Mesodermal cell (in vitro differentiated cells): Measurements from ENCODE around the gene PLG.
"Not testable (repeated sequence)": the region's sequence is repeated elsewhere in the genome, so short reads cannot be mapped to it uniquely, and the experiment has no call there.

Source experiments
- H3K27ac ChIP-seq: 2 replicates; pipeline ENCODE4 v1.7.0; 2013; ENCODE audit warnings: mild to moderate bottlenecking, low read depth, low read length, moderate library complexity; ENCODE audit not compliant: severe bottlenecking
- H3K36me3 ChIP-seq: 2 replicates; pipeline ENCODE4 v1.7.1; 2013; ENCODE audit warnings: mild to moderate bottlenecking, low read length, moderate library complexity; ENCODE audit not compliant: control insufficient read depth, insufficient read depth
- H3K4me1 ChIP-seq: one replicate; pipeline ENCODE4 v1.7.1; 2013; ENCODE audit warnings: mild to moderate bottlenecking, low read length; ENCODE audit not compliant: insufficient read depth, control insufficient read depth, poor library complexity, severe bottlenecking
- H3K4me3 ChIP-seq: 2 replicates; pipeline ENCODE4 v1.7.0; 2013; ENCODE audit warnings: low read length, control low read depth, mild to moderate bottlenecking; ENCODE audit not compliant: insufficient read depth, poor library complexity, severe bottlenecking; ENCODE audit errors: extremely low read depth
- H3K9me3 ChIP-seq: 2 replicates; pipeline ENCODE4 v1.7.1; 2013; ENCODE audit warnings: mild to moderate bottlenecking, low read length, moderate library complexity; ENCODE audit not compliant: control insufficient read depth
- WGBS, 2 experiments: methylation state at CpG; one replicate each; pipeline ENCODE4 v1.1.5; 2013; ENCODE audit warnings: missing lambda C conversion rate in 2 of 2; ENCODE audit not compliant: insufficient coverage in 2 of 2; 5-methylcytosine and 5-hydroxymethylcytosine counted together

The PLG gene

GRCh38 chr6:160704688-160705087 lies 2.6 kb downstream of the PLG start:
- not testable (repeated sequence) for H3K4me3 ChIP-seq, H3K27ac ChIP-seq, H3K4me1 ChIP-seq, H3K9me3 ChIP-seq, H3K36me3 ChIP-seq
- WGBS, 2 experiments, result 85 to 97% methylated on average over 3 to 4 of the region's 7 CpGs

- H3K4me3 ChIP-seq, H3K36me3 ChIP-seq, H3K27ac ChIP-seq, H3K4me1 ChIP-seq, H3K9me3 ChIP-seq: not testable (repeated sequence)
Observed at GRCh38 chr6:160708993-160709392, 6.9 kb downstream of the PLG start.

- Histone ChIP-seq H3K9me3 (no peaks in the 10 kb centered on the region), H3K4me3 (no peak overlapping the region), H3K4me1 (no peaks in the 10 kb centered on the region), H3K36me3 (no peaks in the 10 kb centered on the region), H3K27ac (peak overlapping the region; percentile 71)
- 96 to 100% methylated on average over 1 to 3 of the region's 5 CpGs for WGBS, 2 experiments
Observed at GRCh38 chr6:160714731-160715316, 12.8 kb downstream of the PLG start.

GRCh38 chr6:160730911-160731310 lies 28.9 kb downstream of the PLG start:
- no peak overlapping the region for H3K4me3 ChIP-seq
- H3K9me3 ChIP-seq, result no peaks in the 10 kb centered on the region
- no peak overlapping the region for H3K27ac ChIP-seq
- no peaks in the 10 kb centered on the region for H3K36me3 ChIP-seq
- 48 to 60% methylated on average over 6 of the region's 6 CpGs for WGBS, 2 experiments
- no peaks in the 10 kb centered on the region for H3K4me1 ChIP-seq

GRCh38 chr6:160733050-160733646 lies 31.1 kb downstream of the PLG start:
- H3K27ac ChIP-seq, result no peak overlapping the region
- no peak overlapping the region for H3K4me3 ChIP-seq
- H3K9me3 ChIP-seq, result no peaks in the 10 kb centered on the region
- H3K4me1 ChIP-seq, result no peaks in the 10 kb centered on the region
- H3K36me3 ChIP-seq, result no peaks in the 10 kb centered on the region
- WGBS, 2 experiments, result 36 to 50% methylated on average over 5 of the region's 8 CpGs

- no peak overlapping the region for H3K4me3 ChIP-seq
- no peaks in the 10 kb centered on the region for H3K9me3 ChIP-seq
- no peaks in the 10 kb centered on the region for H3K4me1 ChIP-seq
- no peaks in the 10 kb centered on the region for H3K36me3 ChIP-seq
- no peak overlapping the region for H3K27ac ChIP-seq
- 100% methylated on average over 1 of the region's 1 CpG; no CpG with 5 or more reads in 1 of the 2 experiments for WGBS, 2 experiments
Observed at GRCh38 chr6:160734627-160735026, 32.6 kb downstream of the PLG start.

- Histone ChIP-seq H3K36me3 (no peaks in the 10 kb centered on the region), H3K4me3 (no peak overlapping the region), H3K9me3 (no peaks in the 10 kb centered on the region), H3K27ac (no peak overlapping the region), H3K4me1 (no peaks in the 10 kb centered on the region)
- 100% methylated on average over 1 of the region's 3 CpGs for WGBS, 2 experiments
Observed at GRCh38 chr6:160735523-160735922, 33.5 kb downstream of the PLG start.

- WGBS, 2 experiments, result 94 to 98% methylated on average over 5 of the region's 5 CpGs
- Histone ChIP-seq H3K4me3 (no peak overlapping the region), H3K36me3 (no peaks in the 10 kb centered on the region), H3K9me3 (no peaks in the 10 kb centered on the region), H3K4me1 (no peaks in the 10 kb centered on the region), H3K27ac (no peak overlapping the region)
Observed at GRCh38 chr6:160737934-160738333, 35.9 kb downstream of the PLG start.

- Histone ChIP-seq H3K4me3 (no peak overlapping the region), H3K27ac (no peak overlapping the region), H3K36me3 (no peaks in the 10 kb centered on the region), H3K9me3 (no peaks in the 10 kb centered on the region), H3K4me1 (no peaks in the 10 kb centered on the region)
- WGBS, 2 experiments, result 90 to 96% methylated on average over 3 to 4 of the region's 6 CpGs
Observed at GRCh38 chr6:160739955-160740354, 37.9 kb downstream of the PLG start.

GRCh38 chr6:160741012-160741411 lies 39.0 kb downstream of the PLG start:
- 85 to 90% methylated on average over 6 to 7 of the region's 7 CpGs for WGBS, 2 experiments
- not testable (repeated sequence) for H3K27ac ChIP-seq, H3K4me3 ChIP-seq, H3K9me3 ChIP-seq, H3K36me3 ChIP-seq, H3K4me1 ChIP-seq

- WGBS, 2 experiments, result 86% methylated on average over 1 of the region's 2 CpGs; no CpG with 5 or more reads in 1 of the 2 experiments
- no peak overlapping the region for H3K27ac ChIP-seq
- no peaks in the 10 kb centered on the region for H3K4me1 ChIP-seq
- no peak overlapping the region for H3K4me3 ChIP-seq
- no peaks in the 10 kb centered on the region for H3K36me3 ChIP-seq
- H3K9me3 ChIP-seq, result peaks cover 5% of the 10 kb centered on the region
Observed at GRCh38 chr6:160742090-160742489, 40.0 kb downstream of the PLG start.
